Measurements from ENCODE around the gene PEAR1. TPM values are rescaled to one million over a fixed set of nuclear protein-coding genes. Genes with fewer than 3 reads are reported as not detected.

The PEAR1 gene
- polyA plus RNA-seq, 3 donors, result not detected

DNA sequence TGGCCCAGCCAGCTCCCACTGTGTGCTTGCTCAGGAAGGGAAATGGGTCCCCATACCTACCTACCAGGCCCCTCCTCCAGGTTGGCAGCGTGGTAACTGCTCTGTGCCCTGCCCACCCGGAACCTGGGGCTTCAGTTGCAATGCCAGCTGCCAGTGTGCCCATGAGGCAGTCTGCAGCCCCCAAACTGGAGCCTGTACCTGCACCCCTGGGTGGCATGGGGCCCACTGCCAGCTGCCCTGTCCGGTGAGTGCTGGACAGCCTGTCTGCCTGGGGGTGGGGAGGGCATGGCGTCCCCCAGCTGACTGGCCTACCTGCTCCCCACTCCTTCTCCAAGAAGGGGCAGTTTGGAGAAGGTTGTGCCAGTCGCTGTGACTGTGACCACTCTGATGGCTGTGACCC, 16.2 kb downstream of the PEAR1 start:
- no peaks in the 10 kb centered on the region for H3K27me3 ChIP-seq (ENCODE audit: control insufficient read depth in 2 of 2, insufficient read depth in 2 of 2, low read length in 2 of 2)
- Mint-ChIP-seq H3K4me3 (no peak overlapping the region), H3K9me3 (peaks cover 0 to 3% (median 0%) of the 10 kb centered on the region in 7 donors), H3K4me1 (peaks cover 18% of the 10 kb centered on the region), H3K27me3 (ENCODE audit: low read depth in 3 of 3) (peaks cover 3 to 4% (median 4%) of the 10 kb centered on the region in 3 donors), H3K27ac (no peak overlapping the region), H3K36me3 (no peaks in the 10 kb centered on the region)
- no peak overlapping the region for H3K27ac ChIP-seq (ENCODE audit: low read depth in 1 of 2, low read length in 2 of 2)
- no peak overlapping the region for H3K9ac ChIP-seq (ENCODE audit: insufficient read depth, low read length, poor library complexity, severe bottlenecking)
- no peak overlapping the region for H3K4me3 ChIP-seq (replicated peaks in 1 of 3; ENCODE audit: low read depth in 2 of 3, low read length in 3 of 3)
- DNase-seq, result no peak
- intact Hi-C loops (cut with micrococcal nuclease), result no loop called here
- H4K20me1 ChIP-seq (ENCODE audit: insufficient read depth, low read length), result no peaks in the 10 kb centered on the region
- no peaks in the 10 kb centered on the region for H3K9me3 ChIP-seq (replicated peaks in 1 of 2; ENCODE audit: control insufficient read depth in 1 of 2, insufficient read depth in 1 of 2, low read length in 2 of 2)
- no peak overlapping the region for H3K4me2 ChIP-seq (replicated peaks; ENCODE audit: extremely low read depth, low read length, poor library complexity, severe bottlenecking)
- H3K36me3 ChIP-seq (replicated peaks in 1 of 2; ENCODE audit: control insufficient read depth in 1 of 2, insufficient read depth in 2 of 2, low read length in 2 of 2), result no peaks in the 10 kb centered on the region
- TF ChIP-seq, protein P1, sequence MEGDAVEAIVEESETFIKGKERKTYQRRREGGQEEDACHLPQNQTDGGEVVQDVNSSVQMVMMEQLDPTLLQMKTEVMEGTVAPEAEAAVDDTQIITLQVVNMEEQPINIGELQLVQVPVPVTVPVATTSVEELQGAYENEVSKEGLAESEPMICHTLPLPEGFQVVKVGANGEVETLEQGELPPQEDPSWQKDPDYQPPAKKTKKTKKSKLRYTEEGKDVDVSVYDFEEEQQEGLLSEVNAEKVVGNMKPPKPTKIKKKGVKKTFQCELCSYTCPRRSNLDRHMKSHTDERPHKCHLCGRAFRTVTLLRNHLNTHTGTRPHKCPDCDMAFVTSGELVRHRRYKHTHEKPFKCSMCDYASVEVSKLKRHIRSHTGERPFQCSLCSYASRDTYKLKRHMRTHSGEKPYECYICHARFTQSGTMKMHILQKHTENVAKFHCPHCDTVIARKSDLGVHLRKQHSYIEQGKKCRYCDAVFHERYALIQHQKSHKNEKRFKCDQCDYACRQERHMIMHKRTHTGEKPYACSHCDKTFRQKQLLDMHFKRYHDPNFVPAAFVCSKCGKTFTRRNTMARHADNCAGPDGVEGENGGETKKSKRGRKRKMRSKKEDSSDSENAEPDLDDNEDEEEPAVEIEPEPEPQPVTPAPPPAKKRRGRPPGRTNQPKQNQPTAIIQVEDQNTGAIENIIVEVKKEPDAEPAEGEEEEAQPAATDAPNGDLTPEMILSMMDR (IDR thresholded peaks at IDR 0.05), result no peak
- no peaks in the 10 kb centered on the region for H3K79me2 ChIP-seq (ENCODE audit: insufficient read depth, low read length)
- no peak overlapping the region for H2AFZ ChIP-seq (ENCODE audit: insufficient read depth, low read depth, low read length, poor library complexity, severe bottlenecking)
- WGBS (ENCODE audit: insufficient coverage), result 100% methylated on average over 5 of the region's 5 CpGs
- peaks cover 7 to 10% of the 10 kb centered on the region in 2 donors for H3K4me1 ChIP-seq (ENCODE audit: control insufficient read depth in 1 of 2, insufficient read depth in 2 of 2, low read length in 2 of 2)

DNA sequence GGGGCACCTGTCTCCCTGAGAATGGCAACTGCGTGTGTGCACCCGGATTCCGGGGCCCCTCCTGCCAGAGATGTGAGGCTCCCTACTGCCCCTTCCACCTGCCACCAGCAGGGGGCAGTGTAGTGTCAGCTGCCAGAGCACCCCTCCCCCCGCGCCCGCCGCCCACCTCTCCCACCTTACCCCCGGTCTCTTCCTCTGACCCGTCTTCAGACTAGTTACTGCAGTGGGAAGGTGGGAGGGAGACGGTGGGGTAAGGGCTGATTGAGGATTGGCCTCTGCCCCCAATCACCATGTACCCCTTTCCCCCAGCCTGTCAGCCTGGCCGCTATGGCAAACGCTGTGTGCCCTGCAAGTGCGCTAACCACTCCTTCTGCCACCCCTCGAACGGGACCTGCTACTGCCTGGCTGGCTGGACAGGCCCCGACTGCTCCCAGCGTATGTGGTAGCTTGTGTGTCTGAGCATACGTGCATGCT, 16.8 kb downstream of the PEAR1 start:
- TF ChIP-seq, protein P1 (IDR thresholded peaks at IDR 0.05), result peak; percentile 96
- Mint-ChIP-seq H3K27ac (no peak overlapping the region), H3K27me3 (ENCODE audit: low read depth in 3 of 3) (peaks cover 4 to 5% (median 4%) of the 10 kb centered on the region in 3 donors)

More for the DNA sequence above, 16.8 kb downstream of the PEAR1 start:
- intact Hi-C loops (cut with micrococcal nuclease), result no loop called here
- DNase-seq, result peak in 1 of 3 donors; percentile 32
- no peak overlapping the region for H3K4me3 Mint-ChIP-seq
- Histone ChIP-seq H4K20me1 (ENCODE audit: insufficient read depth, low read length) (no peaks in the 10 kb centered on the region), H3K4me2 (replicated peaks; ENCODE audit: extremely low read depth, low read length, poor library complexity, severe bottlenecking) (no peak overlapping the region), H2AFZ (ENCODE audit: insufficient read depth, low read depth, low read length, poor library complexity, severe bottlenecking) (no peak overlapping the region), H3K4me3 (replicated peaks in 1 of 3; ENCODE audit: low read depth in 2 of 3, low read length in 3 of 3) (no peak overlapping the region), H3K27me3 (ENCODE audit: control insufficient read depth in 2 of 2, insufficient read depth in 2 of 2, low read length in 2 of 2) (no peaks in the 10 kb centered on the region), H3K27ac (ENCODE audit: low read depth in 1 of 2, low read length in 2 of 2) (no peak overlapping the region), H3K9ac (ENCODE audit: insufficient read depth, low read length, poor library complexity, severe bottlenecking) (no peak overlapping the region), H3K36me3 (replicated peaks in 1 of 2; ENCODE audit: control insufficient read depth in 1 of 2, insufficient read depth in 2 of 2, low read length in 2 of 2) (no peaks in the 10 kb centered on the region), H3K79me2 (ENCODE audit: insufficient read depth, low read length) (no peaks in the 10 kb centered on the region), H3K4me1 (ENCODE audit: control insufficient read depth in 1 of 2, insufficient read depth in 2 of 2, low read length in 2 of 2) (peaks cover 7 to 10% of the 10 kb centered on the region in 2 donors), H3K9me3 (replicated peaks in 1 of 2; ENCODE audit: control insufficient read depth in 1 of 2, insufficient read depth in 1 of 2, low read length in 2 of 2) (no peaks in the 10 kb centered on the region)
- H3K4me1 Mint-ChIP-seq, result peaks cover 18% of the 10 kb centered on the region
- WGBS (ENCODE audit: insufficient coverage), result 78% methylated on average over 8 of the region's 18 CpGs
- no peaks in the 10 kb centered on the region for H3K36me3 Mint-ChIP-seq
- H3K9me3 Mint-ChIP-seq, result peaks cover 0 to 3% (median 0%) of the 10 kb centered on the region in 7 donors

Measured in CD14-positive monocyte (primary cell).